ENCODE data around the gene GALNT17. TPM values are rescaled to one million over a fixed set of nuclear protein-coding genes. Genes with fewer than 3 reads are reported as not detected.

GALNT17 gene
- total and polyA plus RNA-seq, 2 experiments from 2014 or later: 11.1 to 65.6 TPM

DNA sequence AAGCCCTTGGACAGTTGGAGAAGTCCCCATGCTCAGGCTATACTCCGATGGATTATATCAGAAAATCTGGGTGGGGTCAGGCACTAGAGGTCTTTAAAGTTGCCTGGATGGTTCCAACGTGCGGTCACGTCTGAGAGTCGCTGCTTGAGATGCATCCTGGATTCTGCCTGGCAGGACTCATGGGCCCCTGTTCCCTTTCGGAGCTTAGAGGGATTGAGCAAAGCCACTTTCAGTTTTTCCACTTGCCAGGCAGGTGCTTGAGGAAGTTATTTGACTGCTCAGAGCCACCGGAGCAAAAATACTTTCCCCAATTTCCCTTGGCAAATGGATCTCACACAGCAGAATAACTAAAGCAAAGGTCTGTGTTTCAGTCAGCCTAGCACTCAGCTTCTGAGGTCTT, 129.1 kb downstream of the GALNT17 start:
- H3K36me3 ChIP-seq (ENCODE audit: insufficient read depth): 0 out of 2 replicates have a peak, but pooled peaks cover 10% of the 10 kb centered on the region
- no peaks in the 10 kb centered on the region for H4K20me1 ChIP-seq (replicated peaks; ENCODE audit: insufficient read depth)
- no peak overlapping the region for H3K27ac Mint-ChIP-seq
- peaks cover 54% of the 10 kb centered on the region for H3K9me3 Mint-ChIP-seq
- peaks cover 64% of the 10 kb centered on the region for H3K36me3 Mint-ChIP-seq (ENCODE audit: low read depth)
- no peak overlapping the region for H3K4me3 Mint-ChIP-seq
- no peaks in the 10 kb centered on the region; the same call in 1 of the 2 replicates for H3K4me1 ChIP-seq (ENCODE audit: insufficient read depth)
- no peak overlapping the region for H2AFZ ChIP-seq
- TF ChIP-seq ZNF114 (CRISPR knock-in tag; IDR thresholded peaks at IDR 0.05) (no peak), CREB1 (CRISPR knock-in tag; IDR thresholded peaks at IDR 0.05; ENCODE audit: low read depth) (no peak), NANOG (IDR thresholded peaks at IDR 0.05; ENCODE audit: borderline replicate concordance) (no peak), POLR2AphosphoS5 (IDR thresholded peaks at IDR 0.05; ENCODE audit: low read depth) (no peak), JUNB (IDR thresholded peaks at IDR 0.05; ENCODE audit: unreplicated experiment) (no peak), EZH2 (IDR thresholded peaks at IDR 0.05; ENCODE audit: low read depth, unreplicated experiment) (no peak), EZH2phosphoT487 (IDR thresholded peaks at IDR 0.05; ENCODE audit: unreplicated experiment) (no peak), ZNF331 (CRISPR knock-in tag; IDR thresholded peaks at IDR 0.05; ENCODE audit: low read depth) (no peak), STAT1 (IDR thresholded peaks at IDR 0.05; ENCODE audit: unreplicated experiment) (no peak)
- TF ChIP-seq, protein P1, sequence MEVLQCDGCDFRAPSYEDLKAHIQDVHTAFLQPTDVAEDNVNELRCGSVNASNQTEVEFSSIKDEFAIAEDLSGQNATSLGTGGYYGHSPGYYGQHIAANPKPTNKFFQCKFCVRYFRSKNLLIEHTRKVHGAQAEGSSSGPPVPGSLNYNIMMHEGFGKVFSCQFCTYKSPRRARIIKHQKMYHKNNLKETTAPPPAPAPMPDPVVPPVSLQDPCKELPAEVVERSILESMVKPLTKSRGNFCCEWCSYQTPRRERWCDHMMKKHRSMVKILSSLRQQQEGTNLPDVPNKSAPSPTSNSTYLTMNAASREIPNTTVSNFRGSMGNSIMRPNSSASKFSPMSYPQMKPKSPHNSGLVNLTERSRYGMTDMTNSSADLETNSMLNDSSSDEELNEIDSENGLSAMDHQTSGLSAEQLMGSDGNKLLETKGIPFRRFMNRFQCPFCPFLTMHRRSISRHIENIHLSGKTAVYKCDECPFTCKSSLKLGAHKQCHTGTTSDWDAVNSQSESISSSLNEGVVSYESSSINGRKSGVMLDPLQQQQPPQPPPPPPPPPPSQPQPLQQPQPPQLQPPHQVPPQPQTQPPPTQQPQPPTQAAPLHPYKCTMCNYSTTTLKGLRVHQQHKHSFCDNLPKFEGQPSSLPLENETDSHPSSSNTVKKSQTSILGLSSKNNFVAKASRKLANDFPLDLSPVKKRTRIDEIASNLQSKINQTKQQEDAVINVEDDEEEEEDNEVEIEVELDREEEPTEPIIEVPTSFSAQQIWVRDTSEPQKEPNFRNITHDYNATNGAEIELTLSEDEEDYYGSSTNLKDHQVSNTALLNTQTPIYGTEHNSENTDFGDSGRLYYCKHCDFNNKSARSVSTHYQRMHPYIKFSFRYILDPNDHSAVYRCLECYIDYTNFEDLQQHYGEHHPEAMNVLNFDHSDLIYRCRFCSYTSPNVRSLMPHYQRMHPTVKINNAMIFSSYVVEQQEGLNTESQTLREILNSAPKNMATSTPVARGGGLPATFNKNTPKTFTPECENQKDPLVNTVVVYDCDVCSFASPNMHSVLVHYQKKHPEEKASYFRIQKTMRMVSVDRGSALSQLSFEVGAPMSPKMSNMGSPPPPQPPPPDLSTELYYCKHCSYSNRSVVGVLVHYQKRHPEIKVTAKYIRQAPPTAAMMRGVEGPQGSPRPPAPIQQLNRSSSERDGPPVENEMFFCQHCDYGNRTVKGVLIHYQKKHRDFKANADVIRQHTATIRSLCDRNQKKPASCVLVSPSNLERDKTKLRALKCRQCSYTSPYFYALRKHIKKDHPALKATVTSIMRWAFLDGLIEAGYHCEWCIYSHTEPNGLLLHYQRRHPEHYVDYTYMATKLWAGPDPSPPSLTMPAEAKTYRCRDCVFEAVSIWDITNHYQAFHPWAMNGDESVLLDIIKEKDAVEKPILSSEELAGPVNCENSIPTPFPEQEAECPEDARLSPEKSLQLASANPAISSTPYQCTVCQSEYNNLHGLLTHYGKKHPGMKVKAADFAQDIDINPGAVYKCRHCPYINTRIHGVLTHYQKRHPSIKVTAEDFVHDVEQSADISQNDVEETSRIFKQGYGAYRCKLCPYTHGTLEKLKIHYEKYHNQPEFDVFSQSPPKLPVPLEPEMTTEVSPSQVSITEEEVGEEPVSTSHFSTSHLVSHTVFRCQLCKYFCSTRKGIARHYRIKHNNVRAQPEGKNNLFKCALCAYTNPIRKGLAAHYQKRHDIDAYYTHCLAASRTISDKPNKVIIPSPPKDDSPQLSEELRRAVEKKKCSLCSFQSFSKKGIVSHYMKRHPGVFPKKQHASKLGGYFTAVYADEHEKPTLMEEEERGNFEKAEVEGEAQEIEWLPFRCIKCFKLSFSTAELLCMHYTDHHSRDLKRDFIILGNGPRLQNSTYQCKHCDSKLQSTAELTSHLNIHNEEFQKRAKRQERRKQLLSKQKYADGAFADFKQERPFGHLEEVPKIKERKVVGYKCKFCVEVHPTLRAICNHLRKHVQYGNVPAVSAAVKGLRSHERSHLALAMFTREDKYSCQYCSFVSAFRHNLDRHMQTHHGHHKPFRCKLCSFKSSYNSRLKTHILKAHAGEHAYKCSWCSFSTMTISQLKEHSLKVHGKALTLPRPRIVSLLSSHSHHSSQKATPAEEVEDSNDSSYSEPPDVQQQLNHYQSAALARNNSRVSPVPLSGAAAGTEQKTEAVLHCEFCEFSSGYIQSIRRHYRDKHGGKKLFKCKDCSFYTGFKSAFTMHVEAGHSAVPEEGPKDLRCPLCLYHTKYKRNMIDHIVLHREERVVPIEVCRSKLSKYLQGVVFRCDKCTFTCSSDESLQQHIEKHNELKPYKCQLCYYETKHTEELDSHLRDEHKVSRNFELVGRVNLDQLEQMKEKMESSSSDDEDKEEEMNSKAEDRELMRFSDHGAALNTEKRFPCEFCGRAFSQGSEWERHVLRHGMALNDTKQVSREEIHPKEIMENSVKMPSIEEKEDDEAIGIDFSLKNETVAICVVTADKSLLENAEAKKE (CRISPR knock-in tag; IDR thresholded peaks at IDR 0.05): no peak
- TF ChIP-seq, protein P2, sequence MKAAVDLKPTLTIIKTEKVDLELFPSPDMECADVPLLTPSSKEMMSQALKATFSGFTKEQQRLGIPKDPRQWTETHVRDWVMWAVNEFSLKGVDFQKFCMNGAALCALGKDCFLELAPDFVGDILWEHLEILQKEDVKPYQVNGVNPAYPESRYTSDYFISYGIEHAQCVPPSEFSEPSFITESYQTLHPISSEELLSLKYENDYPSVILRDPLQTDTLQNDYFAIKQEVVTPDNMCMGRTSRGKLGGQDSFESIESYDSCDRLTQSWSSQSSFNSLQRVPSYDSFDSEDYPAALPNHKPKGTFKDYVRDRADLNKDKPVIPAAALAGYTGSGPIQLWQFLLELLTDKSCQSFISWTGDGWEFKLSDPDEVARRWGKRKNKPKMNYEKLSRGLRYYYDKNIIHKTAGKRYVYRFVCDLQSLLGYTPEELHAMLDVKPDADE (IDR thresholded peaks at IDR 0.05): no peak
- TF ChIP-seq, protein P3, sequence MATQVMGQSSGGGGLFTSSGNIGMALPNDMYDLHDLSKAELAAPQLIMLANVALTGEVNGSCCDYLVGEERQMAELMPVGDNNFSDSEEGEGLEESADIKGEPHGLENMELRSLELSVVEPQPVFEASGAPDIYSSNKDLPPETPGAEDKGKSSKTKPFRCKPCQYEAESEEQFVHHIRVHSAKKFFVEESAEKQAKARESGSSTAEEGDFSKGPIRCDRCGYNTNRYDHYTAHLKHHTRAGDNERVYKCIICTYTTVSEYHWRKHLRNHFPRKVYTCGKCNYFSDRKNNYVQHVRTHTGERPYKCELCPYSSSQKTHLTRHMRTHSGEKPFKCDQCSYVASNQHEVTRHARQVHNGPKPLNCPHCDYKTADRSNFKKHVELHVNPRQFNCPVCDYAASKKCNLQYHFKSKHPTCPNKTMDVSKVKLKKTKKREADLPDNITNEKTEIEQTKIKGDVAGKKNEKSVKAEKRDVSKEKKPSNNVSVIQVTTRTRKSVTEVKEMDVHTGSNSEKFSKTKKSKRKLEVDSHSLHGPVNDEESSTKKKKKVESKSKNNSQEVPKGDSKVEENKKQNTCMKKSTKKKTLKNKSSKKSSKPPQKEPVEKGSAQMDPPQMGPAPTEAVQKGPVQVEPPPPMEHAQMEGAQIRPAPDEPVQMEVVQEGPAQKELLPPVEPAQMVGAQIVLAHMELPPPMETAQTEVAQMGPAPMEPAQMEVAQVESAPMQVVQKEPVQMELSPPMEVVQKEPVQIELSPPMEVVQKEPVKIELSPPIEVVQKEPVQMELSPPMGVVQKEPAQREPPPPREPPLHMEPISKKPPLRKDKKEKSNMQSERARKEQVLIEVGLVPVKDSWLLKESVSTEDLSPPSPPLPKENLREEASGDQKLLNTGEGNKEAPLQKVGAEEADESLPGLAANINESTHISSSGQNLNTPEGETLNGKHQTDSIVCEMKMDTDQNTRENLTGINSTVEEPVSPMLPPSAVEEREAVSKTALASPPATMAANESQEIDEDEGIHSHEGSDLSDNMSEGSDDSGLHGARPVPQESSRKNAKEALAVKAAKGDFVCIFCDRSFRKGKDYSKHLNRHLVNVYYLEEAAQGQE (IDR thresholded peaks at IDR 0.05; ENCODE audit: unreplicated experiment): no peak
- TF ChIP-seq, protein P4, sequence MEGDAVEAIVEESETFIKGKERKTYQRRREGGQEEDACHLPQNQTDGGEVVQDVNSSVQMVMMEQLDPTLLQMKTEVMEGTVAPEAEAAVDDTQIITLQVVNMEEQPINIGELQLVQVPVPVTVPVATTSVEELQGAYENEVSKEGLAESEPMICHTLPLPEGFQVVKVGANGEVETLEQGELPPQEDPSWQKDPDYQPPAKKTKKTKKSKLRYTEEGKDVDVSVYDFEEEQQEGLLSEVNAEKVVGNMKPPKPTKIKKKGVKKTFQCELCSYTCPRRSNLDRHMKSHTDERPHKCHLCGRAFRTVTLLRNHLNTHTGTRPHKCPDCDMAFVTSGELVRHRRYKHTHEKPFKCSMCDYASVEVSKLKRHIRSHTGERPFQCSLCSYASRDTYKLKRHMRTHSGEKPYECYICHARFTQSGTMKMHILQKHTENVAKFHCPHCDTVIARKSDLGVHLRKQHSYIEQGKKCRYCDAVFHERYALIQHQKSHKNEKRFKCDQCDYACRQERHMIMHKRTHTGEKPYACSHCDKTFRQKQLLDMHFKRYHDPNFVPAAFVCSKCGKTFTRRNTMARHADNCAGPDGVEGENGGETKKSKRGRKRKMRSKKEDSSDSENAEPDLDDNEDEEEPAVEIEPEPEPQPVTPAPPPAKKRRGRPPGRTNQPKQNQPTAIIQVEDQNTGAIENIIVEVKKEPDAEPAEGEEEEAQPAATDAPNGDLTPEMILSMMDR (conservative IDR thresholded peaks at IDR 0.05; ENCODE audit: low read depth in 2 of 2): no peak
- H3K79me2 ChIP-seq (replicated peaks; ENCODE audit: insufficient read depth): peaks cover 65% of the 10 kb centered on the region
- 0 out of 2 replicates have a peak overlapping the region, but pooled peaks have one; percentile 39 for H3K27ac ChIP-seq (ENCODE audit: low read depth)
- no peaks in the 10 kb centered on the region for H3F3A ChIP-seq (replicated peaks; ENCODE audit: low read depth)
- no peak for DNase-seq (ENCODE audit: low spot score)
- H3K4me3 ChIP-seq: no peak overlapping the region
- H3K4me1 Mint-ChIP-seq: peaks cover 6% of the 10 kb centered on the region; the same call in 2 of the 3 replicates
- H3K27me3 Mint-ChIP-seq (ENCODE audit: insufficient read depth, low read depth, poor library complexity): peaks cover 5% of the 10 kb centered on the region
- no peaks in the 10 kb centered on the region for H3K9me2 ChIP-seq (ENCODE audit: insufficient read depth)
- H3K4me2 ChIP-seq: no peak overlapping the region
- no peaks in the 10 kb centered on the region for H3K27me3 ChIP-seq (ENCODE audit: insufficient read depth)
- no peak for ATAC-seq

Measured in GM23338 (cell line).